GM18858 (cell line): ENCODE data around the gene FCMR.

ENCODE experiments used
- ATAC-seq: cut with Tn5 transposase; IDR thresholded peaks from one replicate; pipeline ENCODE4 v1.9.1; 2021; ENCODE audit not compliant: unreplicated experiment

FCMR gene

DNA sequence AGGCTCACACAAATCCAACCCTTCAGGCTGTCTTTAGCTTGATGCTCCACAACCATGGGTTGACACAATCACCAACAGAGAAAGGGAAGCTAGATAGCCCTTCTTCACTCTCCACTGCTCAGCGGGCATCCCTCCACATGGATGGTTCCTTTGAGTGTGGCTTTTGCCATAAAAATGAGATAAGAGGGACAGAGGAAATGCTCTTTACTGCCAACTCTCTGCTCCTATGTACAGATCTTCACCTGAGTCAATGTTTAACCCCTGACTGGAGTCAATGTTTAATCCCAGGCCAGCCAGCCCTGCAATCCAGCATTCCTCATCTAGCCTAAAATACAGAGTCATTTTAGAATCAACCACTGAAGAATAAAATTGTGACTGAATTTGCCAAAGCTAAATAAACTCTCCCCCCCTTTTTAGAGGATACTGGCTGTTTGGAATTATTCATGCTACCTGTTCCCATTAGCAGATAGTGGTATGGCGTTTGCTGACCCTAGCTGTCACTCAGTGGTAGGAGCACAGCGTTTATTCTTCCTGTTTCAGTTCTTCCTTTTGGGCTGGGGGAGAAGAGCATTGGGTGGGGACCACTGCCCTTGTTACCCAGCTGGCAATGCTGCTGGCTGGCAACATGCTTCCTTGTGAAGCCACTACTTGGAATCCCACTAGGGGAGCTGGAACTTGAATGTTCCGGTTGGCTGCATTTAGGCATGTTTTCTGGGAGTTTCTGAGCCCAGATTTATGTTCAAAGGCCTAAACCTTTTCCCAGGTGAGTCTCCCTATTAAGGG lies 29.8 kb upstream of the FCMR start:
- ATAC-seq: no peak

- no peak for ATAC-seq
Measured at GRCh38 chr1:206949641-206950040, 27.9 kb upstream of the FCMR start.

DNA sequence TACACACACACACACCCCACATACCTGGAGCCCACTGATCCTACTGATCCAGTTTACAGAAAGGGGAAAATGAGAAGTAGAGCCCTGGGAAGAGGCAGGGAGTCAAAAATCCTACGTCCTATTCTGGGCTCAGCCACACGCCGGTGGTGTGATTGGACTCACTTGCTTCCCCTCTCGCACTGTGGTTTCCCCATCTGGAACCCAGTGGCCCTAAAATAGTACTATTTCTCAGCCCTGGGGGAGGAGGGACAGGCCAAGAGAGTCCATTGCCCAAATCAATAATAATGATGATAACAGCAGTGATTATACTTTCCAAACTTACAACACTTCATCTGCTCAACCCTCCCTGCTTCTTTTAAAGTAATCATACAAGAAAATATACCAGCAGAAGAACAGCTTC lies 27.5 kb upstream of the FCMR start:
- no peak for ATAC-seq

DNA sequence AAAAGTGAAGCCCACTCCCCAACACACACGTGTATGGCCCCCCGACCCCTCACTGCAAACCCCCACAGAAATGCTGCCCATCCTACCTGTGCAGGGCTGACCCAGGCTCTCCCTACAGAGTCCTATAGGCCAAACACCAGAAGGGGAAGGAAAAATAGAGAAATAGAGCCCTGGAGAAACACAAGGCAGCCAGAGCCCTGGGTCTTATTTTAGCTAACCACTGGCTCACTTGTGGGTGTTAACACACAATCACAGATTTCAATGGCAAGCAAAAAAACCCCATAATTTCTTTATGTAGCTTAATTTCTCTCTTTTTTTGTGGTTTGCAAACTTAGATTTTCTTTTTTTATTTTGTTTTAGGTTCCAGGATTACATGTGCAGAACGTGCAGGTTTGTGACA lies 25.5 kb upstream of the FCMR start:
- no peak for ATAC-seq

DNA sequence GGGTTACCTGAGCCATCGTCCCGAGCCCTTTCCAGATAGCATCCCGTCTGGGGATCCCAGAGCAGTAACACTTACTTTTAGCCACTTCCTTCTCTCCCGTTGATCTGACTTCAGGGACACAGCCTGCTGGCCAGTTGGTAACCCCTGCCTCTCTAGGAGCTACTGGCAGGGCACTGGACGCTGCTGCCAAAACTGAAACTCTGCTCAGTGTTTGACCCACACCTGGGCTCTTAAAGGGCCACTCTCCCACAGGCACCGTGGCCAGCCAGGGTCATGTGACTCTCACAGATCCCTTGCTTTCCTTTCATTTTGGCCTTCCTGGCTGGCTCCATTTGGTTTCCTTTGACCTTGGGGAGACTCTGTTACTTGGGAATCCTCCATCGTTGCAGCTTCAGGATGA lies 24.5 kb upstream of the FCMR start, which contains the start of gene PIGR:
Gene PIGR (minus strand): TSS at position 206 of the 400 bp plus-strand sequence. CDS start 5,935 bp downstream, outside the sequence.
- ATAC-seq: no peak

GRCh38 chr1:206945779-206946178 lies 24.0 kb upstream of the FCMR start:
- no peak for ATAC-seq

- no peak for ATAC-seq
Measured at GRCh38 chr1:206944703-206945102, 23.0 kb upstream of the FCMR start.

DNA sequence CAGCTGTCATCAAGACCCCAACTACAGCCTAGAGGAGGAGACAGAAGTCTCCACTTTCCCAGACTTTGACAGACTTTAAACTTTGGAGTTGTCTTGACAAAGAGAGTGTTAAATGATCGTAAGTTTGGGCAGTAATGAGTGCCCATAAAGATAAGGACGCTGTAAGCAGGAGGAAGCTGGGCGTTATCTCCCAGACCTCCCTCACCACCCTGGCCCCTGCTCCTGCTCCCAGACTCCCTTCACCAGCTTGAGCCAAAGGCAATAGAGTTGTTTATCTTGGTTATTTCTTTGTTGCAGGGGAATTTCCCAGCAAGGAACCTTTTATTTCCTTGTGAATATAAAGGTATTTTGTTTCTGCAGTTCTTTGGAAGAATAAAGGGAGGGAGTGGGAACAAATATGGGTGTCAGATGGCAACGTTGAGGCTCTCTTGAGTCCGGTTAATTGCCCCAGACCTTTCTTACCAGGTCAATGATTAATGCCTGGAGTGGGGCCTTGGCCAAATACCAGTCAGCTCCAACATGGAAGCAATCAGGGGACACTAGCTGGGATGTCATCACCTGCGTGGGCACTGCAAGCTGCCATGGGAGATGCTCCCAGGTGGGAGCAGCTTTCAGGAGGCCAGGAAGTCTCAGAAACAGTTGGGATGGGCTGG lies 20.2 kb upstream of the FCMR start:
- ATAC-seq: no peak

- ATAC-seq: no peak
Measured at GRCh38 chr1:206940588-206940936, 18.8 kb upstream of the FCMR start.

DNA sequence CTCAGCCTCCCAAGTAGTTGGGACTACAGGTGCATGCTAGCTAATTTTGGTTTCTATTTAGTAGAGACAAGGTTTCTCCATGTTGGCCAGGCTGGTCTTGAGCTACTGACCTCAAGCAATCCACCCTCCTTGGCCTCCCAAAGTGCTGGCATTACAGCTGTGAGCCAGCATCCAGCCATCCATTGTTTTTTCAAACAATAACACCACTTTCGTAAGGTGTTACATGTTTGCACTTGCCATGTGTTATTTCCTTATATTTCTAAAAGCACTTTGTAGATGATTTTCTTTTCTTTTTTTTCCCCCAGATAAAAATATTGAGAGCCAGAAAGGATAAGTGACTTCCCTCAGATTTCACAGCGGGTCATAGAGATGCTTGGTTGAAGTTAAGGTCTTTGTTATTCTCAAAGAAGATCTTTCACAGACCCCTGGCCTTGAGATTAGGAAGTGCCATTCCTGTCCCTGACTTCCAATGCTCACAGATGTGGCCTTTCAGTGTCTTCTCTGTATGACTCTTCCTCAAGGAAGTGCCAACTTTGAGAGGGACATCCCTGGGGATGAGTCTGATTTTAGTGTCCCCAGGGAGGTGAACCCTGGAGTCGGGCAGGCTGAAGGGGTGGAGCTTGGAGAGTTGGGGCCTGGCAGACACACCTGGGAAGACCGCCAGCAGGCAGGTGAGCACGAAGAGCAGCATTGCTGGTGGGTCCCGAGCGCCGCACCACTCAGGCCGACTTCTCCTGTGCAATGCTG lies 18.3 kb upstream of the FCMR start:
- no peak for ATAC-seq

DNA sequence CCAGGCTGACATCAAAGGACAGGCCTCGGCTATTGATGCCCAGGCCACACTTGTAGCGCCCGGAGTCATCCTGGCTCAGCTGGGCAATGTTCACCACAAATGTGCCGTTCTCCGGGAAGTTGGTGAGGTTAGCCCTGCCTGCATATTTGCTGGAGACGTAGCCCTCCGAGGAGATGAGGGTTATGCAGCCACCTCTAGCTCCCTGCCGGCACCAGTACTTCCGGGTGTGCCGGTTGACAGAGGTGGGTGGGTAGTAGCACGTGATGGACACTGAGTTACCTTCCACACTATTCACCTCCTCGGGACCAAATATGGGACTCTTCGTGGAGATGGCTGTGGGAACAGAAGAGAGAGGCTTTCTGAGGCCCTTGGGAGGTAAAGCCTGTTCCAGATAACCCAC lies 17.4 kb upstream of the FCMR start:
- no peak for ATAC-seq

DNA sequence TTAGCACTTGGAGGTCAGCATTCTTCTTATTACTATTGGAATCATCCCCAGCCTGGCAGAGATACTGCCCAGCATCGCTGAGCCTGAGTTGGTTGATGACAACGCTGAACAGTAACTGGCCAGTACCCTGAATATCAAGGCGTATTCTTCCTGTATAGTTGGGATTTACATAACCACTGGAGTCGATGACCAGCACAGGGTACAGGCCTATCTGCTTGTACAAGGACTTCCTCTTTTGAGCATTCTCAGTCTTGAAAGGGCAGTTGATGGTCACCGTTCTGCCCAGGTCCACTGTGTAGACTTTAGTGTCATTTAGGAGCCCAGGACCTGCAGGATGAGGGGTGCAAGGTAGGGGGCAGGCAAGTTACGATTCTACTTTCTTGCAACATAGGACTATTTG lies 15.7 kb upstream of the FCMR start:
- no peak for ATAC-seq

GRCh38 chr1:206935491-206936067 lies 13.8 kb upstream of the FCMR start:
- no peak for ATAC-seq

GRCh38 chr1:206933333-206933945 lies 11.7 kb upstream of the FCMR start:
- ATAC-seq: no peak

GRCh38 chr1:206932177-206932576 lies 10.4 kb upstream of the FCMR start:
- ATAC-seq: no peak

- ATAC-seq: no peak
Measured at GRCh38 chr1:206931709-206932108, 10.0 kb upstream of the FCMR start.

DNA sequence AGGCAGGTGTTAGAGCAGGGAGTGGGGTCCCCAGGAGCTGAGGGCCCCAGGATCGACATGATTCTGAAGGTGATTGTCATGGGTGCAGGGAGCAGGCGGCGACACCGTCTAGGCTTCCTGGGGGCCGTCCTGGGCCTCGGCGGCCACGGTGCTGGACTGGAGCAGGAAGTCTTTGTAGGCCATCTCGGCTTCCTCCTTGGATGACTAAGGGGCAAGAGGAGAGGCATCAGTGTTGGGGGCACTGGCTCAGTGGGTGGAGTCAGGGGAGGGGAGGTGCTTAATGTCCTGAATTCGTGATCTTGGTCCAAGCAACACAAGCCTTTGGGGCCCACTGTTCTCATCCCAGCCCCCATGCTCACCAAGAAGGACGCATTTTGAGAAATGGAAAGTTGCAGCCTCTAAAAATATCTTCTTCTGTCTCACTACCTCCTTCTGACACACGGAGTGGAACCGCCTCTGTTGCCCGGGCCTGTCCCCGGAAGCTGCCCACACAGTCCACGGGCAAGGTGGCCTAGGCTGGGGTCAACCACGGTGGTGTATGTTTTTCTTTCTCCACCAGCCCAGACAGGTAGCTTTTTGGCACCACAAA lies 8.6 kb upstream of the FCMR start:
- ATAC-seq: peak; percentile 85

DNA sequence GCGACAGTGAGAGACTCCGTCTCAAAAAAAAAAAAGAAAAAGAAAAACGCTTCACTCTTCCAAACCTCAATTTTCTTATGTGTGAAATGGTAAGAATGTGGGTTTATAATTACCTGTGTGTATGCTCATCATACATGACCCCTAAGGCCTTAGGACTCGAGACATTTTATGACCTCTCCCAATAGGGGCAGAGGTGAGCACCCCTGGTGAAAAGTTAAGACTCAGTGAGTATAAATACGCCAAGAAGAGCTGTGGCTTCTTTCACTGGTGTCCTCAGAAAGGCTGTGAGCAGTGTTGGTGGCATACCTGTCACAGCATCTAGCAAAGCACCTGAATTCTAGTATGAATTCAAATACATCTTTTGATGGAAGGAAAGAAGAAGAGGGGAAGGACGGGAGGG lies 7.8 kb upstream of the FCMR start:
- ATAC-seq: no peak

GRCh38 chr1:206926286-206926685 lies 4.5 kb upstream of the FCMR start:
- ATAC-seq: no peak

DNA sequence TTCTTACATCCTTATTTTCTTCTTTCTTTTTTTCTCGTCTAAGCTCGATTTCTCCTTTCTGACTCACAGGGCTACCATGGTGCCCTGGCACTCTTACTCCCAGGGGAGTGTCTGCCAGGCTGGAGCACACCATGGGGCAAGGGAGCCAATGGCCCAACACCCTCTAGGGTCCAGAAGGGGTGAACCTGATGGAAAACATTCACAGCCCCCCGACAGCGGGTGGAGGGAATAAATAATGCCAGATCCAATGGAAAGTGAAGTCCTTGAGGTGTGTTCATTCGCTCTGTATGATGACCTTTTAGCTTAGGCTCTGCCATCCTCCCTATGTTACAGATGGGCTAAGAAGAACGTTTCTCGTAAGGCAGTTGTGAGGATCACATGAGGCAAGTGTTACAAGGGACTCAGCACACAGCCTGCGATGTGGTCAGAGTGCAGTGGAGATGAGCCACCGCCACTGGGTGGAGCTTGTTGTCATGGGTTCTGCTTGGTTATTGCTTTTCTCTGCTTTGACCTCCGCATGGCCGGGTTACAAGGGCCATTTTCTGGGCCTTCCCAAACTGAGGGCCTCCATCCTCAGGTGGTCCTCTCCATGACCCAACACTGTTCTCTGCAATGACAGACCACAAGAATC lies 3.5 kb upstream of the FCMR start:
- ATAC-seq: peak; percentile 34
